Activated CD4-positive, alpha-beta T cell treated with anti-CD3 and anti-CD28 coated beads, Interleukin-2, amount 10 ng/mL, durations not matched to agents 7 days and 5 days (primary cell): ENCODE measurements around the gene ANAPC1. TPM values are rescaled to one million over a fixed set of nuclear protein-coding genes. Genes with fewer than 3 reads are reported as not detected.
A peak's percentile ranks its signal among the peaks of the same experiment; 100 is the strongest.
"Not testable (repeated sequence)": the region's sequence is repeated elsewhere in the genome, so short reads cannot be mapped to it uniquely, and the experiment has no call there.

Experiments used
- CTCF ChIA-PET: fragments of 350-600 bp; sonication (Branson Sonifier 250); formaldehyde crosslinking; loops from one replicate; lab custom pipeline; 2021; ENCODE audit warnings: antibody characterized with exemption; lab: Charles Lee
- POLR2A ChIA-PET: fragments of 350-600 bp; sonication (Branson Sonifier 250); formaldehyde crosslinking; loops from one replicate; lab custom pipeline; 2021; ENCODE audit warnings: antibody characterized with exemption; lab: Charles Lee
- DNase-seq: peaks from one replicate; pipeline ENCODE4 v3.0.0-alpha.2; 2020
- H3K27ac Mint-ChIP-seq: one replicate; pipeline ENCODE4 v1.8.0; 2021; ENCODE audit warnings: mild to moderate bottlenecking, moderate library complexity, mixed read lengths
- H3K27me3 Mint-ChIP-seq: one replicate; pipeline ENCODE4 v1.8.0; 2021; ENCODE audit warnings: mixed read lengths
- H3K36me3 Mint-ChIP-seq: one replicate; pipeline ENCODE4 v1.8.0; 2021; ENCODE audit warnings: low read depth, mixed read lengths
- H3K4me1 Mint-ChIP-seq: one replicate; pipeline ENCODE4 v1.8.0; 2021; ENCODE audit warnings: mixed read lengths
- H3K4me3 Mint-ChIP-seq: one replicate; pipeline ENCODE4 v1.8.0; 2021; ENCODE audit warnings: mild to moderate bottlenecking, moderate library complexity, mixed read lengths
- H3K9me3 Mint-ChIP-seq: one replicate; pipeline ENCODE4 v1.8.0; 2021; ENCODE audit warnings: mixed read lengths
- total RNA-seq, 2 experiments: library from RNA; stranded (reverse); gene quantifications; one replicate each; pipeline ENCODE4 v1.2.3, GENCODE V29; 2021

ANAPC1 gene
- total RNA-seq, 2 experiments from 2014 or later: 55.1 to 62.9 TPM

GRCh38 chr2:111898703-111899514 lies 14.9 kb upstream of the ANAPC1 start:
- Mint-ChIP-seq H3K27ac (no peak overlapping the region), H3K4me1 (peaks cover 13% of the 10 kb centered on the region), H3K4me3 (peak overlapping the region; percentile 62), H3K9me3 (no peaks in the 10 kb centered on the region), H3K36me3 (no peaks in the 10 kb centered on the region), H3K27me3 (peaks cover 42% of the 10 kb centered on the region)
- DNase-seq: peak; percentile 10
- ChIA-PET CTCF (interaction anchor here (1.2 kb wide), 1 partner anchor 29 kb away, joined by 4 read pairs; no protein-coding TSS in a partner anchor), POLR2A (no interaction called here)

- ChIA-PET POLR2A (no interaction called here), CTCF (interaction anchor here (2.2 kb wide), 1 partner anchor 34 kb away, joined by 5 read pairs; no protein-coding TSS in a partner anchor)
- H3K27ac Mint-ChIP-seq: no peak within 1 kb of the TSS
- peak within 1 kb of the TSS; percentile 69 for H3K4me3 Mint-ChIP-seq
- H3K27me3 Mint-ChIP-seq: peaks cover 41% of the 10 kb centered on the region
- no peaks in the 10 kb centered on the region for H3K9me3 Mint-ChIP-seq
- peak; percentile 40 for DNase-seq
- peaks cover 13% of the 10 kb centered on the region for H3K4me1 Mint-ChIP-seq
- H3K36me3 Mint-ChIP-seq: no peaks in the 10 kb centered on the region
Observed at GRCh38 chr2:111897924-111898702, 14.1 kb upstream of the ANAPC1 start, which contains the start of gene MERTK. Gene MERTK (plus strand): TSS chr2:111898607. CDS start chr2:111898736, 129 bp downstream.

DNA sequence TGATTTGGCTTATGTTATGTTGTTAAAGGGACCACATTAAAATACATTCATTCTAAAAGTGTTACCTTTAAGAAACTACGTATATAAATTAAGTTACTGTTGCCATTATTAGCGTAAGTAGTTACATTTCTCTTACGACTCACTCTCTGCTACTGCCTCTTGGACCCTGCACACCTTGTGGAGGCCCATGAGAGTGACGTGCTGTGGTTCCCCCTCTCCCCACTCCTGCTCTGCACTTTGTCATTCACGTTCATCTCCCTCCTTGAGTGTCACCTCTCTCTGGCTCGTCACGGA lies 13.6 kb upstream of the ANAPC1 start:
- CTCF ChIA-PET: interaction anchor here (2.2 kb wide), 1 partner anchor 34 kb away, joined by 5 read pairs; no protein-coding TSS in a partner anchor
- Mint-ChIP-seq H3K4me3 (peak overlapping the region; percentile 69), H3K27ac (no peak overlapping the region), H3K27me3 (peaks cover 37% of the 10 kb centered on the region), H3K36me3 (no peaks in the 10 kb centered on the region), H3K4me1 (peaks cover 13% of the 10 kb centered on the region), H3K9me3 (no peaks in the 10 kb centered on the region)
- no peak for DNase-seq
- POLR2A ChIA-PET: no interaction called here

DNA sequence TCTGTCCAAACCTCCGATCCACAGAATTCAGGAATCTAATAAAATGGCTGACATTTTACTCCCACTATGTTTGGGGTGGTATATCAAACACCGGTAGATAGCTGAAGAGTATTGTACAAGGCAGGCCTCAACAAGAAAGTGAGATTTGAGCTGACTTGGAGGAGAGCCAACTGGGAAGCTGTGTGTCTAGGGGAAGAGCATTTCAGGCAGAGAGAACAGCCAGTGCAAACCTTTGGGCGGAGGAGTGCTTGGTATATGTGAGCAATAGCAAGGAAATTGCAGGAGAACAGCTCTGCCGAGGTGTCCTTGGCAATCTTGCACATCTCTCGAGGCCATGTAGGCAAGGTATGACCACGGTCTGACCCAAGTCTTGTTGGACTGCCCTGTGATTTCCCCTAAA lies 12.6 kb upstream of the ANAPC1 start:
- POLR2A ChIA-PET: no interaction called here
- DNase-seq: no peak
- peaks cover 13% of the 10 kb centered on the region for H3K4me1 Mint-ChIP-seq
- H3K4me3 Mint-ChIP-seq: no peak overlapping the region
- CTCF ChIA-PET: interaction anchor here (0.7 to 2.2 kb wide), 2 partner anchors 35 to 151 kb away, joined by 3 to 5 read pairs; no protein-coding TSS in a partner anchor
- H3K27ac Mint-ChIP-seq: no peak overlapping the region
- H3K9me3 Mint-ChIP-seq: no peaks in the 10 kb centered on the region
- H3K36me3 Mint-ChIP-seq: no peaks in the 10 kb centered on the region
- peaks cover 32% of the 10 kb centered on the region for H3K27me3 Mint-ChIP-seq

DNA sequence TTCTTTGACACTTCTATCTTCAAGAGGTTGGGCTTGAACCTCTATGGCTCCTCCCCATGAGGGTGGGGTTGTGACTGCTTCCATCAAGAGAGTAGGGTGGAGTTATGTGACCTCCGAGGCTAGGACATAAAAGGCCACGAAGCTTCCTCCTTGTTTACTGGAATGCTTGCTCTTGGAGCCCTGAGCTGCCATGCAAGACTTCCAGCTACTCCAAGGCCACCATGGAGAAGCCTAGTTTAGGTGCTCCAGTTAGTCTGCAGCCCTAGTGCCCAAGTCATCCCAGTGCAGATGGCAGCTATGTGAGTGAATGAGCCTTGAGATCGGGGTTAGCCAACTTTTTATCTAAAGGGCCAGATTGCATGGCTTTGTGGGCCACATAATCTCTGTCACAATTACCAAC lies 12.0 kb upstream of the ANAPC1 start:
- no peak for DNase-seq
- Mint-ChIP-seq H3K4me3 (no peak overlapping the region), H3K9me3 (no peaks in the 10 kb centered on the region), H3K4me1 (peaks cover 13% of the 10 kb centered on the region), H3K27ac (no peak overlapping the region), H3K36me3 (no peaks in the 10 kb centered on the region), H3K27me3 (peaks cover 30% of the 10 kb centered on the region)
- POLR2A ChIA-PET: no interaction called here
- CTCF ChIA-PET: interaction anchor here (0.7 to 2.2 kb wide), 3 partner anchors 36 to 151 kb away, joined by 3 to 5 read pairs (median 3); no protein-coding TSS in a partner anchor

- Mint-ChIP-seq H3K4me1 (peaks cover 24% of the 10 kb centered on the region), H3K4me3 (peak overlapping the region; percentile 96), H3K27ac (peak overlapping the region; percentile 94), H3K9me3 (no peaks in the 10 kb centered on the region), H3K36me3 (peaks cover 3% of the 10 kb centered on the region), H3K27me3 (no peaks in the 10 kb centered on the region)
- POLR2A ChIA-PET: interaction anchor here (0.7 kb wide), 1 partner anchor 40 kb away, joined by 3 read pairs; no protein-coding TSS in a partner anchor
- no peak for DNase-seq
- CTCF ChIA-PET: interaction anchor here (1.4 kb wide), 1 partner anchor 9 kb away, joined by 3 read pairs; no protein-coding TSS in a partner anchor
Observed at GRCh38 chr2:111884592-111884964, 585 bp upstream of the ANAPC1 start.

GRCh38 chr2:111872806-111873205 lies 11.2 kb downstream of the ANAPC1 start:
- CTCF ChIA-PET, H3K4me1 Mint-ChIP-seq, POLR2A ChIA-PET, H3K27ac Mint-ChIP-seq, H3K27me3 Mint-ChIP-seq, DNase-seq, H3K4me3 Mint-ChIP-seq, H3K9me3 Mint-ChIP-seq: not testable (repeated sequence)
- H3K36me3 Mint-ChIP-seq: peaks cover 33% of the 10 kb centered on the region

- H3K27me3 Mint-ChIP-seq, H3K4me3 Mint-ChIP-seq, DNase-seq, H3K27ac Mint-ChIP-seq, POLR2A ChIA-PET, CTCF ChIA-PET, H3K4me1 Mint-ChIP-seq, H3K9me3 Mint-ChIP-seq: not testable (repeated sequence)
- peaks cover 24% of the 10 kb centered on the region for H3K36me3 Mint-ChIP-seq
Observed at GRCh38 chr2:111865124-111865523, 18.9 kb downstream of the ANAPC1 start.

- CTCF ChIA-PET, H3K27me3 Mint-ChIP-seq, POLR2A ChIA-PET, DNase-seq, H3K27ac Mint-ChIP-seq, H3K9me3 Mint-ChIP-seq, H3K4me1 Mint-ChIP-seq, H3K4me3 Mint-ChIP-seq: not testable (repeated sequence)
- H3K36me3 Mint-ChIP-seq: peaks cover 31% of the 10 kb centered on the region
Observed at GRCh38 chr2:111860005-111860404, 24.0 kb downstream of the ANAPC1 start.

DNA sequence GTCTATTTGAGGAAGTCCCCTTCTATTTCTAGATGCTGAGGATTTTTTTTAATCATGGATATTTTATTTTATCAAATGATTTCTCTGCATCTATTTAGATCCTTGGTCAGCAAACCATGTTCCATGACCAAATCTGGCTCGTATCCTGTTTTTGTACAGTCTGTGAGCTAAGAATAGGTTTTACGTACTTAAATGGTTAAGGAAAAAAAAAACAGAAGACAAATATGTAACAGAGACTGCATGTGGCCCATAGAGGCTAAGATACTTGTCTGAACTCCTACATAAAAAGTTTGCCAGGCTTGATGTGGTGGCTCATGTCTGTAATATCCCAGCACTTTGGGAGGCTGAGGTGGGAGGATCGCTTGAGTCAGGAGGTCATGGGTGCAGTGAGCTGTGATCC lies 31.4 kb downstream of the ANAPC1 start:
- POLR2A ChIA-PET, DNase-seq, H3K27ac Mint-ChIP-seq, H3K4me1 Mint-ChIP-seq, H3K27me3 Mint-ChIP-seq, CTCF ChIA-PET, H3K9me3 Mint-ChIP-seq, H3K4me3 Mint-ChIP-seq: not testable (repeated sequence)
- H3K36me3 Mint-ChIP-seq: peaks cover 40% of the 10 kb centered on the region

DNA sequence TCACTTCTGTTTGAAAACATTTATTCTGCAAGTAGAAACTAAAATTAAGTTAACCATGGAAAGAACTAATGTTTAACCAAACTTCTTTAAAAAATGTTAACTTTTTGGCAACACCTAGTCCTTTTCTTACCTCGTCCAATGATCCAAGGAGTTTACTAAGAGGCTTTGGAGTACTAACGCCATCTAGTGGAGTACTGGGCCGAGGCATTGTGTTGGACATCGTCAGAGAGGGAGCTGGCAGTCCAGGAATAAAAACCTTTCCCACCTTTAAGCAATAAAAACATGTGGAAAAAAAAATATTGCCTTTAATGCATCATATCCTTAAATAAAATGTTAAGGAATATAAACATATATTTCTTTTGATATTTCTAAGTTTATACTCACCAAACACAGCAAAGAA lies 33.3 kb downstream of the ANAPC1 start:
- CTCF ChIA-PET, H3K27ac Mint-ChIP-seq, H3K4me1 Mint-ChIP-seq: not testable (repeated sequence)

DNA sequence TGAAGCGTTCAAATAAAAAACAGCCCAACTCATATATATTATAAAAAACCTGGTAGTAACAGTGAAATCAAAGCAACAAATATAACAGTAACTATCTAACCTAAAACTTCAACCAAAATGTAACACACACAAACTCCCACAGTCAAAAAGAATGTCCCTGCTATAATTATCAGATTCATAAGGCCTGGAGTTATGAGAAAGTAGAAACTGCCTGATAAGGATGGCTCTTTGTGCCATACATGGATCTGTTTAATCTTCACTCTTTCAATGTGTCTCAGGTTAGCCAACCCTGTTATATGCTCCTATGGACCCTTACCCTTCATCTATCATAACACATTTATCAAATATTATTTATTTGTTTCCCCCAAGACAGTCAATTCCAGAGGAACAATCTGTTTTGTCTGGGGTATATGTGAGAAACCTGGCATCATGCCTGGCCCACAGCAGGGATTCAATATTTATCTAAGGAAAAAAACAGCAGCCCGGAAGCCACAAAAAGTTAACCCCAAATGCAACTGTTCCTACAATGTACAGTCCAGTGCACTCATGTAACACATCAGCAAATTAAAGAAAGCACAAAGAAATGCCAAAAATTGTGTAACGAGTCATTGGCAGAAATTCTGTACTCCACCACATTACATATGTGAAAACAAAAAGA lies 44.2 kb downstream of the ANAPC1 start:
- H3K27ac Mint-ChIP-seq, H3K4me3 Mint-ChIP-seq, POLR2A ChIA-PET, H3K4me1 Mint-ChIP-seq, H3K27me3 Mint-ChIP-seq, CTCF ChIA-PET, DNase-seq, H3K9me3 Mint-ChIP-seq: not testable (repeated sequence)
- H3K36me3 Mint-ChIP-seq: peaks cover 25% of the 10 kb centered on the region

More for the DNA sequence above, 33.3 kb downstream of the ANAPC1 start:
- H3K4me3 Mint-ChIP-seq, POLR2A ChIA-PET, H3K9me3 Mint-ChIP-seq, H3K27me3 Mint-ChIP-seq: not testable (repeated sequence)
- DNase-seq: peak; percentile 34
- H3K36me3 Mint-ChIP-seq: peaks cover 38% of the 10 kb centered on the region
